ENCODE measurements around the gene SLX4IP. TPM values are rescaled to one million over a fixed set of nuclear protein-coding genes. Genes with fewer than 3 reads are reported as not detected.

Gene SLX4IP
- total RNA-seq, 1 donor from 2014 or later, result 3.1 TPM

DNA sequence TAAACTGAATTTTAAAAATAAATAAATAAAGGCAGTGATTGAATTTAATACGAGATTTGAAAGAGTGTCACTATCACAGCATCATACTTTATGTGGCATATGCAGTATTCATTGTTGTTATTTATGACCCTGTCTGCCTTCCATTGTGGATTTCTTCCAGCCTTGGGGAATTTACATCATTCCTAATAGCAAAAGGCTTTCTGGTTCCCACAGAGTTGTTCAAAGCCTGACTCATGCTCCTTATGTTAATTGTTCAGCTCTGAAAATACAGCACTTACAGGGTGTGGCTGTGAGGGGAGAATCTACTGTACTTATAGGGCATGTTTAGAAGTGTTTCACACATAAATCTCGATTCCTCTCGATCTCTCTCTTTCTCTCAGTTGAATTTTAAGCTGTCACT, 184.3 kb downstream of the SLX4IP start:
- peak overlapping the region; percentile 13 for H3K27ac ChIP-seq (replicated peaks)
- H3K9me3 ChIP-seq (replicated peaks), result no peaks in the 10 kb centered on the region
- H3K27me3 ChIP-seq (ENCODE audit: low read depth), result no peaks in the 10 kb centered on the region
- peaks cover 23% of the 10 kb centered on the region for H3K4me1 ChIP-seq
- TF ChIP-seq, protein P1, sequence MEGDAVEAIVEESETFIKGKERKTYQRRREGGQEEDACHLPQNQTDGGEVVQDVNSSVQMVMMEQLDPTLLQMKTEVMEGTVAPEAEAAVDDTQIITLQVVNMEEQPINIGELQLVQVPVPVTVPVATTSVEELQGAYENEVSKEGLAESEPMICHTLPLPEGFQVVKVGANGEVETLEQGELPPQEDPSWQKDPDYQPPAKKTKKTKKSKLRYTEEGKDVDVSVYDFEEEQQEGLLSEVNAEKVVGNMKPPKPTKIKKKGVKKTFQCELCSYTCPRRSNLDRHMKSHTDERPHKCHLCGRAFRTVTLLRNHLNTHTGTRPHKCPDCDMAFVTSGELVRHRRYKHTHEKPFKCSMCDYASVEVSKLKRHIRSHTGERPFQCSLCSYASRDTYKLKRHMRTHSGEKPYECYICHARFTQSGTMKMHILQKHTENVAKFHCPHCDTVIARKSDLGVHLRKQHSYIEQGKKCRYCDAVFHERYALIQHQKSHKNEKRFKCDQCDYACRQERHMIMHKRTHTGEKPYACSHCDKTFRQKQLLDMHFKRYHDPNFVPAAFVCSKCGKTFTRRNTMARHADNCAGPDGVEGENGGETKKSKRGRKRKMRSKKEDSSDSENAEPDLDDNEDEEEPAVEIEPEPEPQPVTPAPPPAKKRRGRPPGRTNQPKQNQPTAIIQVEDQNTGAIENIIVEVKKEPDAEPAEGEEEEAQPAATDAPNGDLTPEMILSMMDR (IDR thresholded peaks at IDR 0.05; ENCODE audit: borderline replicate concordance), result no peak
- no peak for DNase-seq
- intact Hi-C loops (cut with micrococcal nuclease), result no loop called here
- peaks cover 4% of the 10 kb centered on the region for H3K36me3 ChIP-seq
- H3K4me3 ChIP-seq, result no peak overlapping the region

GRCh38 chr20:10621149-10621548, 186.0 kb downstream of the SLX4IP start:
- no peak for DNase-seq
- peaks cover 23% of the 10 kb centered on the region for H3K4me1 ChIP-seq
- TF ChIP-seq, protein P1 (IDR thresholded peaks at IDR 0.05; ENCODE audit: borderline replicate concordance), result no peak
- peaks cover 4% of the 10 kb centered on the region for H3K36me3 ChIP-seq
- no peaks in the 10 kb centered on the region for H3K9me3 ChIP-seq (replicated peaks)
- no peak overlapping the region for H3K4me3 ChIP-seq
- H3K27ac ChIP-seq (replicated peaks), result no peak overlapping the region
- H3K27me3 ChIP-seq (ENCODE audit: low read depth), result no peaks in the 10 kb centered on the region
- intact Hi-C loops (cut with micrococcal nuclease), result no loop called here

DNA sequence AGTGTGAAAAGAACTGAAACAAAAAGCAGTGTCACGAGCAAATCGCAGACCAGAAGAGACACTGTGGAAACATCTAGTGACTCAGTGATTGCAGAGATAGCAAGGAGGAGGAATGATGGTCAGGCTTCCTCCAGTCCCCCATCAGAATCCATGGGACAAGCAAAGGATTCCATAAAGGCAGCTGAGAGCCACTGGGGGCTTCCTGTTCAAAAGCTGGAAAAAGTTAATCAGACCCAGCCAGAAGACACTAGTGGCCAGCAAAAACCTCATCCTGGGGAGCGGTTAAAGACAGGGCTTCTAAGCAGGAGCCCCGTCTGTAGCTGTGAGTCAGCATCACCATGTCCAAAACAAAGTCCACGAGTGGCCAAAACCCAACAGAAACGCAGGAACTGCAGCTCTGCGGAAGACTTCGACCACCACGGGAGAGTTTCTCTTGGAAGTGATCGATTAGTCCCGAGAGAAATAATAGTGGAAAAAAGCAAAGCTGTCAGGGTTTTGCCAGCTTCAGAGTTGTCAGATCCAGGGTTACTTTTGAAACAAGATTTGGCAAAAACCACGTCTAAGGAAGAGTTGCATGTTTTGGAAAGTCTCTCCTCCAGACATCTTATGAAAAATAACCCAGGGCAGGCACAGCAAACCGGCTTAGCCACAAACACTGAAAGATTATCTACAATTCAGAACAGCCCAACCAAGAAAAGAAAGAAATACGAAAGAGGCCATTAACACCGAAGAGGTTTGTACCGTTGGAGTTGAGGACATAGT, 187.7 kb downstream of the SLX4IP start:
- Histone ChIP-seq H3K36me3 (peaks cover 4% of the 10 kb centered on the region), H3K9me3 (replicated peaks) (no peaks in the 10 kb centered on the region), H3K4me3 (peak overlapping the region; percentile 37), H3K27ac (replicated peaks) (peak overlapping the region; percentile 79), H3K27me3 (ENCODE audit: low read depth) (no peaks in the 10 kb centered on the region), H3K4me1 (peaks cover 36% of the 10 kb centered on the region)
- TF ChIP-seq, protein P1 (IDR thresholded peaks at IDR 0.05; ENCODE audit: borderline replicate concordance), result no peak
- intact Hi-C loops (cut with micrococcal nuclease), result no loop called here
- DNase-seq, result peak; percentile 34

GRCh38 chr20:10625641-10626040, 190.5 kb downstream of the SLX4IP start:
- TF ChIP-seq, protein P1 (IDR thresholded peaks at IDR 0.05; ENCODE audit: borderline replicate concordance), result no peak
- intact Hi-C loops (cut with micrococcal nuclease), result no loop called here
- Histone ChIP-seq H3K4me3 (no peak overlapping the region), H3K9me3 (replicated peaks) (no peaks in the 10 kb centered on the region), H3K27me3 (ENCODE audit: low read depth) (no peaks in the 10 kb centered on the region), H3K27ac (replicated peaks) (no peak overlapping the region), H3K36me3 (peaks cover 4% of the 10 kb centered on the region), H3K4me1 (peaks cover 20% of the 10 kb centered on the region)
- DNase-seq, result no peak

DNA sequence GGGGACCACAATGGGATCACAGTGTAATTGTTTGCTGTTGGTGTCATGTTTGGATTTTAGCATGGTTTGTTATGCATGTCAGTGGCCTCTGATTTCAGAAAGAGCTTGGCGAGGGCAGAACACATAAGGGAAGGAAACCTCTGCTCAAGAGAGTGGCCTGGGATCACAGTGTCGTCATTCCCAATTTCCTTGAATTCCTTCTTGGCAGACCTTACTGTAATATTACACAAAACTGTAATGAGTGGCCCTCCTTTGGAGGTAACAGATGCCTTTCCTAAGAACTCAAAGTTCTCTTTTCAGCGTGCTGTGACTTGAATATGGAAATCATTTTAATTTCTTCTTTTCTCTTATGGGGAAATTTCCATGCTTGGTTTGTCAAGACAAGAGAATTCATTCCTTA, 191.8 kb downstream of the SLX4IP start:
- H3K27ac ChIP-seq (replicated peaks), result peak overlapping the region; percentile 53
- peaks cover 20% of the 10 kb centered on the region for H3K4me1 ChIP-seq
- no peak overlapping the region for H3K4me3 ChIP-seq
- H3K9me3 ChIP-seq (replicated peaks), result no peaks in the 10 kb centered on the region
- TF ChIP-seq, protein P1 (IDR thresholded peaks at IDR 0.05; ENCODE audit: borderline replicate concordance), result no peak
- peaks cover 4% of the 10 kb centered on the region for H3K36me3 ChIP-seq
- H3K27me3 ChIP-seq (ENCODE audit: low read depth), result no peaks in the 10 kb centered on the region
- DNase-seq, result no peak
- intact Hi-C loops (cut with micrococcal nuclease), result no loop called here

Data from left ventricle myocardium inferior (tissue), 1 donor.